ENCODE data around the gene TIMD4.

DNA sequence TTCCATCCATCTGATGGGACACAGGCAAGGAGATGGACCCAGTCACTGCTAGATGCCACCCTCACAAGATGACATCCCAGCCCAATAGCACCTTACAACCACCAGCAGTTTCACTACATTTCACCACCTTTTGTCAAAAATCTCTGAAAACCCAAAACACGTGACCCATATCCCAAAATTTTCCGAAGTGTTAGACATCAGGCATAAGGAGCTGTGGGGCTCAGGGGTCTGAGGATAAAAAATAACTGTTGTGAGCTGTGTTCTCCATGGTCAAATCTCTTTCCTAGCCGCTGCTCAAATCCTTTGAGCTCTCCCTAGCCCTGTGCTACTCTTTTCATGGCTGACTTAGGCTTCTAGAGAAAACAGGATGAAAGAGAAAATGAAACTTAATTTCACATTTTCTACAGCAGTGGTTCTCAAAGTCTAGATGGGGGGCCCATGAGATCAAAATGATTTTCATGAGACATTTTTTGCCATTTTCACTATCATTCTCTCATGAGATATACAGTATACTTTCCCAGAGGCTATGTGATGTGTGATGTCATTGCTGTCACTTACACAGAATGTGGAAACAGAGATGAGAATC is 40.7 kb downstream of the TIMD4 start:
- TF ChIP-seq GATA3 (IDR thresholded peaks at IDR 0.05; ENCODE audit: low read depth, low read length) (no peak), GATA2 (IDR thresholded peaks at IDR 0.05; ENCODE audit: low read depth, low read length) (no peak)
